HepG2 (cell line): ENCODE measurements around the gene IKZF3. TPM values are rescaled to one million over a fixed set of nuclear protein-coding genes. Genes with fewer than 3 reads are reported as not detected.

Experiments used
- AGO1 ChIP-seq: fragments of 200-400 bp; formaldehyde crosslinking; IDR thresholded peaks from 2 replicates; pipeline ENCODE4 v1.6.1; 2017; ENCODE audit warnings: mild to moderate bottlenecking, low read depth, low read length, moderate library complexity; ENCODE audit not compliant: poor library complexity, severe bottlenecking
- ATF7 ChIP-seq, 2 experiments: fragments of 450-650 bp in 1 of 2; sonication (generic) in 1 of 2; formaldehyde crosslinking in 1 of 2; IDR thresholded peaks; 2 replicates each; pipeline versions ENCODE4 v1.4.0 to v1.6.1; 2016 to 2020; ENCODE audit warnings: antibody characterized with exemption in 1 of 2, mild to moderate bottlenecking in 1 of 2, missing genetic modification reagents in 1 of 2
- CREB1 ChIP-seq, 2 experiments: fragments of 450-650 bp in 1 of 2; IDR thresholded peaks; 2 replicates each; pipeline ENCODE4 v1.6.1; 2016 to 2017; ENCODE audit warnings: control low read depth in 1 of 2, mild to moderate bottlenecking in 1 of 2, missing compliant biosample characterization in 1 of 2, missing genetic modification characterization in 1 of 2
- FOXA1 ChIP-seq, 2 experiments: fragments of 450-650 bp in 1 of 2; sonication (generic) in 1 of 2; formaldehyde crosslinking in 1 of 2; IDR thresholded peaks; 2 replicates each; pipeline versions ENCODE4 v1.4.0 to v1.6.1; 2016 to 2020; ENCODE audit warnings: missing genetic modification reagents in 1 of 2
- MYC ChIP-seq: sonication (generic); formaldehyde crosslinking; IDR thresholded peaks from 2 replicates; pipeline ENCODE4 v1.9.0; 2021; ENCODE audit warnings: missing genetic modification reagents, borderline replicate concordance
- NR3C1 ChIP-seq: sonication (generic); formaldehyde crosslinking; IDR thresholded peaks from 2 replicates; pipeline ENCODE4 v1.4.0; 2020; ENCODE audit warnings: missing genetic modification reagents
- PRPF4 ChIP-seq: fragments of 200-400 bp; formaldehyde crosslinking; IDR thresholded peaks from 2 replicates; pipeline ENCODE4 v1.6.1; 2016; ENCODE audit warnings: low read length, low read depth; ENCODE audit not compliant: poor library complexity, severe bottlenecking
- RXRA ChIP-seq: sonication (generic); formaldehyde crosslinking; IDR thresholded peaks from 2 replicates; pipeline ENCODE4 v1.5.1; 2020; ENCODE audit warnings: missing genetic modification reagents
- SPEN ChIP-seq: sonication (generic); formaldehyde crosslinking; IDR thresholded peaks from 2 replicates; pipeline ENCODE4 v1.5.1; 2020; ENCODE audit warnings: low read depth, mild to moderate bottlenecking, missing genetic modification reagents
- SRY ChIP-seq: sonication (generic); formaldehyde crosslinking; IDR thresholded peaks from 2 replicates; pipeline ENCODE4 v1.8.0; 2022; ENCODE audit warnings: mild to moderate bottlenecking, missing genetic modification reagents
- ZBTB7A ChIP-seq: sonication (generic); formaldehyde crosslinking; IDR thresholded peaks from 2 replicates; pipeline ENCODE4 v1.8.0; 2022; ENCODE audit warnings: mild to moderate bottlenecking, missing genetic modification reagents
- ZFX ChIP-seq: sonication (generic); formaldehyde crosslinking; IDR thresholded peaks from 2 replicates; pipeline ENCODE4 v1.4.0; 2020; ENCODE audit warnings: mild to moderate bottlenecking, low read depth, missing genetic modification reagents, moderate library complexity
- ZMYM2 ChIP-seq: sonication (generic); formaldehyde crosslinking; IDR thresholded peaks from 2 replicates; pipeline ENCODE4 v1.8.0; 2022; ENCODE audit warnings: mild to moderate bottlenecking, missing genetic modification reagents
- ZNF232 ChIP-seq: sonication (generic); formaldehyde crosslinking; IDR thresholded peaks from 2 replicates; pipeline ENCODE4 v1.4.0; 2020; ENCODE audit warnings: missing genetic modification reagents, borderline replicate concordance
- ZNF251 ChIP-seq: sonication (generic); formaldehyde crosslinking; IDR thresholded peaks from 2 replicates; pipeline ENCODE4 v1.9.0; 2021; ENCODE audit warnings: mild to moderate bottlenecking, missing genetic modification reagents
- ZNF282 ChIP-seq: fragments of 450-650 bp; IDR thresholded peaks from 2 replicates; pipeline ENCODE4 v1.6.1; 2018; ENCODE audit not compliant: partially characterized antibody
- ZNF549 ChIP-seq: sonication (generic); formaldehyde crosslinking; IDR thresholded peaks from 2 replicates; pipeline ENCODE4 v1.5.0; 2020; ENCODE audit warnings: missing genetic modification reagents
- ZNF788 ChIP-seq: sonication (generic); formaldehyde crosslinking; IDR thresholded peaks from 2 replicates; pipeline ENCODE4 v1.5.0; 2020; ENCODE audit warnings: mild to moderate bottlenecking, missing genetic modification reagents, borderline replicate concordance
- polyA plus RNA-seq, 8 experiments: library from polyadenylated mRNA; depleted of rRNA in 3 of 8; stranded (reverse) in 7 of 8; unstranded in 1 of 8; fragments of >200 nt; fragmentation: Illumina TruSeq in 4 of 8; extraction: Trizol in 4 of 8; gene quantifications; 2 replicates each; pipeline versions ENCODE4 v1.2.1 to v1.2.3, GENCODE V29; 2011 to 2016; ENCODE audit warnings: low read depth in 4 of 8, missing spikeins in 1 of 8, mixed read lengths in 1 of 8; ENCODE audit not compliant: insufficient read depth in 1 of 8
- total RNA-seq, 5 experiments: library from RNA; depleted of rRNA; stranded (reverse); fragments of >200 nt; fragmentation: Illumina TruSeq; extraction: Trizol; gene quantifications; 2 replicates each; pipeline ENCODE4 v1.2.3, GENCODE V29; 2016; ENCODE audit warnings: low read depth in 1 of 5
- TF ChIP-seq, protein P1 (sequence below): sonication (generic); formaldehyde crosslinking; IDR thresholded peaks from 2 replicates; pipeline ENCODE4 v1.4.0; 2020; ENCODE audit warnings: mild to moderate bottlenecking, missing genetic modification reagents, borderline replicate concordance
- TF ChIP-seq, protein P2 (sequence below): sonication (generic); formaldehyde crosslinking; IDR thresholded peaks from 2 replicates; pipeline ENCODE4 v1.8.1; 2023; ENCODE audit warnings: missing genetic modification reagents, mild to moderate bottlenecking, borderline replicate concordance
- TF ChIP-seq, protein P3 (sequence below): sonication (generic); formaldehyde crosslinking; IDR thresholded peaks from 2 replicates; pipeline ENCODE4 v1.8.0; 2022; ENCODE audit warnings: mild to moderate bottlenecking, missing genetic modification reagents
- TF ChIP-seq, protein P4 (sequence below): sonication (generic); formaldehyde crosslinking; IDR thresholded peaks from 2 replicates; pipeline ENCODE4 v1.9.0; 2021; ENCODE audit warnings: missing genetic modification reagents, mild to moderate bottlenecking, borderline replicate concordance
- TF ChIP-seq, protein P5 (sequence below): IDR thresholded peaks from 2 replicates; pipeline ENCODE4 v1.6.1; 2016; ENCODE audit warnings: control low read depth

Gene IKZF3
- total and polyA plus RNA-seq, 2 of the 13 experiments (the other 11 are each of a cell fraction or from before 2014, with no cell fraction given): not detected

DNA sequence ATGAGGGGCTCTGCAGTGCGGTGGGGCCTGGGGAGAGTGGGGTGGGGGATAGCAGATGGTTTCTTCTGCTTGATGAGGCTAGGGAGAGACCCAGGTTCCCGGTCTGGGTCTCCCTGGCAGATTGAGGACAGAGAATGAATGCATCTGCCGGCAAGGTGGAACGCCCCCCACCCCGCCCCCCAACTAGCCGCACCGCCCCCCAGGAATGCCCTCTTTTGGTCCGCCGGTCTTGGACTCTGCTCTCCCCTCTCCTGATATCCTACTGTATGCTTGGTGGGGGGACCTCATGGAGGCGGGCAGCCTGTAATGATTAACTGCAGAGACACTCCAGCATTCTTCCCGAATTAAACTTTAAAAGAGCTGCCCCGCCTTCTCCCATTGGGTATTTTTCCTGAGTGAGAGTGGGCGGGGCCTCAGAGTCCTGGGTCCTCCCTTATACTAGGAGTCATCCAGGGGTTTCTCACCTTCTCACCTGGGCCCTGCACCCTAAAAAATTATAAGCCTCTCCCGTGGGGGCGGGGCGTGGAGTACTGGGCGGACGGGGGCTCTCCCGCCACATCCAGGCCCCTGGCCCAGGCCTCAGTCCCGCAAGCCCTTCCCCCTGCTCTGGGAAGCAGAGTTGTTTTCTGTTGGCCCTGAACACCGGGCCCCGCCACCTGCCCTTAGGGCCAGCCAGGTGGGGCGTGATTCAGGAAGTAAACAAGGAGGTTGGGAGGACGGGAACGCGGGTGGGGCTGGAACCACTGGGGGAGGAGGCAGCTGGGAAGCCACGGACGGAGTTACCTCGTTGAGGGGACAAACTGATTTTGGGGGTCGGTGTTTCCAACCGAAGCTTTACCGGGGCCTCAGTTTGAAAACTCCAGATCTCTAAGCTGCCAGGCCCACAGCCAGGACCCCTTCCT, 124.9 kb downstream of the IKZF3 start (continued):
- TF ChIP-seq, protein P1, sequence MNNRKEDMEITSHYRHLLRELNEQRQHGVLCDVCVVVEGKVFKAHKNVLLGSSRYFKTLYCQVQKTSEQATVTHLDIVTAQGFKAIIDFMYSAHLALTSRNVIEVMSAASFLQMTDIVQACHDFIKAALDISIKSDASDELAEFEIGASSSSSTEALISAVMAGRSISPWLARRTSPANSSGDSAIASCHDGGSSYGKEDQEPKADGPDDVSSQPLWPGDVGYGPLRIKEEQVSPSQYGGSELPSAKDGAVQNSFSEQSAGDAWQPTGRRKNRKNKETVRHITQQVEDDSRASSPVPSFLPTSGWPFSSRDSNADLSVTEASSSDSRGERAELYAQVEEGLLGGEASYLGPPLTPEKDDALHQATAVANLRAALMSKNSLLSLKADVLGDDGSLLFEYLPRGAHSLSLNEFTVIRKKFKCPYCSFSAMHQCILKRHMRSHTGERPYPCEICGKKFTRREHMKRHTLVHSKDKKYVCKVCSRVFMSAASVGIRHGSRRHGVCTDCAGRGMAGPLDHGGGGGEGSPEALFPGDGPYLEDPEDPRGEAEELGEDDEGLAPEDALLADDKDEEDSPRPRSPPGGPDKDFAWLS (CRISPR knock-in tag): peak; percentile 97
- TF ChIP-seq, protein P2, sequence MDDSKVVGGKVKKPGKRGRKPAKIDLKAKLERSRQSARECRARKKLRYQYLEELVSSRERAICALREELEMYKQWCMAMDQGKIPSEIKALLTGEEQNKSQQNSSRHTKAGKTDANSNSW (CRISPR knock-in tag): no peak
- TF ChIP-seq ZBTB7A (CRISPR knock-in tag): peak; percentile 87
- TF ChIP-seq, protein P3, sequence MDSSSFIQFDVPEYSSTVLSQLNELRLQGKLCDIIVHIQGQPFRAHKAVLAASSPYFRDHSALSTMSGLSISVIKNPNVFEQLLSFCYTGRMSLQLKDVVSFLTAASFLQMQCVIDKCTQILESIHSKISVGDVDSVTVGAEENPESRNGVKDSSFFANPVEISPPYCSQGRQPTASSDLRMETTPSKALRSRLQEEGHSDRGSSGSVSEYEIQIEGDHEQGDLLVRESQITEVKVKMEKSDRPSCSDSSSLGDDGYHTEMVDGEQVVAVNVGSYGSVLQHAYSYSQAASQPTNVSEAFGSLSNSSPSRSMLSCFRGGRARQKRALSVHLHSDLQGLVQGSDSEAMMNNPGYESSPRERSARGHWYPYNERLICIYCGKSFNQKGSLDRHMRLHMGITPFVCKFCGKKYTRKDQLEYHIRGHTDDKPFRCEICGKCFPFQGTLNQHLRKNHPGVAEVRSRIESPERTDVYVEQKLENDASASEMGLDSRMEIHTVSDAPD: no peak
- TF ChIP-seq ZFX (CRISPR knock-in tag): peak; percentile 93
- no peak for TF ChIP-seq ATF7 (IDR thresholded peaks at IDR 0.05)
- TF ChIP-seq ATF7 (CRISPR knock-in tag; IDR thresholded peaks at IDR 0.05): peak; percentile 36; the same call in 1 of the 2 replicates
- TF ChIP-seq MYC (CRISPR knock-in tag): peak; percentile 88
- TF ChIP-seq FOXA1 (IDR thresholded peaks at IDR 0.05): no peak
- peak; percentile 96 for TF ChIP-seq FOXA1 (CRISPR knock-in tag; IDR thresholded peaks at IDR 0.05)
- peak; percentile 50 for TF ChIP-seq AGO1
- no peak for TF ChIP-seq PRPF4
- TF ChIP-seq ZMYM2 (CRISPR knock-in tag): no peak
- TF ChIP-seq, protein P4, sequence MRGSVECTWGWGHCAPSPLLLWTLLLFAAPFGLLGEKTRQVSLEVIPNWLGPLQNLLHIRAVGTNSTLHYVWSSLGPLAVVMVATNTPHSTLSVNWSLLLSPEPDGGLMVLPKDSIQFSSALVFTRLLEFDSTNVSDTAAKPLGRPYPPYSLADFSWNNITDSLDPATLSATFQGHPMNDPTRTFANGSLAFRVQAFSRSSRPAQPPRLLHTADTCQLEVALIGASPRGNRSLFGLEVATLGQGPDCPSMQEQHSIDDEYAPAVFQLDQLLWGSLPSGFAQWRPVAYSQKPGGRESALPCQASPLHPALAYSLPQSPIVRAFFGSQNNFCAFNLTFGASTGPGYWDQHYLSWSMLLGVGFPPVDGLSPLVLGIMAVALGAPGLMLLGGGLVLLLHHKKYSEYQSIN (CRISPR knock-in tag): no peak
- TF ChIP-seq, protein P5, sequence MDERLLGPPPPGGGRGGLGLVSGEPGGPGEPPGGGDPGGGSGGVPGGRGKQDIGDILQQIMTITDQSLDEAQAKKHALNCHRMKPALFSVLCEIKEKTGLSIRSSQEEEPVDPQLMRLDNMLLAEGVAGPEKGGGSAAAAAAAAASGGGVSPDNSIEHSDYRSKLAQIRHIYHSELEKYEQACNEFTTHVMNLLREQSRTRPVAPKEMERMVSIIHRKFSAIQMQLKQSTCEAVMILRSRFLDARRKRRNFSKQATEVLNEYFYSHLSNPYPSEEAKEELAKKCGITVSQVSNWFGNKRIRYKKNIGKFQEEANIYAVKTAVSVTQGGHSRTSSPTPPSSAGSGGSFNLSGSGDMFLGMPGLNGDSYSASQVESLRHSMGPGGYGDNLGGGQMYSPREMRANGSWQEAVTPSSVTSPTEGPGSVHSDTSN (CRISPR knock-in tag): no peak
- TF ChIP-seq ZNF788 (CRISPR knock-in tag): peak; percentile 92
- no peak for TF ChIP-seq ZNF282
- peak; percentile 85 for TF ChIP-seq SPEN
- TF ChIP-seq RXRA: peak; percentile 82
- TF ChIP-seq ZNF251: no peak; the same call in 1 of the 2 replicates
- no peak; the same call in 1 of the 2 replicates for TF ChIP-seq ZNF232
- TF ChIP-seq SRY: no peak
- TF ChIP-seq NR3C1 (CRISPR knock-in tag): no peak
- no peak for TF ChIP-seq ZNF549 (CRISPR knock-in tag)
- TF ChIP-seq CREB1 (IDR thresholded peaks at IDR 0.05): no peak
- peak; percentile 75 for TF ChIP-seq CREB1 (CRISPR knock-in tag; IDR thresholded peaks at IDR 0.05)
